Endothelial cell of umbilical vein (primary cell): Measurements from ENCODE around the gene EIF1B. TPM values are rescaled to one million over a fixed set of nuclear protein-coding genes. Genes with fewer than 3 reads are reported as not detected.

Source experiments
- BruUV-seq: library from RNA; stranded (reverse); fragments of 400-500 nt; replicated peaks from 2 replicates; lab custom pipeline; 2021; lab: Mats Ljungman, UMichigan
- CTCF ChIA-PET: fragments of 300-600, 350-600 bp; sonication (Branson Sonifier 250); formaldehyde crosslinking; loops from one replicate; lab custom pipeline; 2021; ENCODE audit warnings: antibody characterized with exemption, inconsistent platforms; lab: Charles Lee
- POLR2A ChIA-PET: fragments of 300-600, 350-600 bp; sonication (Branson Sonifier 250); formaldehyde crosslinking; loops from one replicate; lab custom pipeline; 2021; ENCODE audit warnings: antibody characterized with exemption, inconsistent platforms; lab: Charles Lee
- DNase-seq: peaks from one replicate; pipeline ENCODE4 v3.0.0-alpha.2; 2011; ENCODE audit warnings: low read depth, low spot score
- FAIRE-seq: peaks from 2 replicates; lab custom pipeline; 2011; peaks lifted over from hg19 to GRCh38; lab: Jason Lieb, UNC
- H2AFZ ChIP-seq: 2 replicates; pipeline ENCODE4 v1.6.0; 2012; ENCODE audit warnings: low read depth, low read length, control low read depth, inconsistent platforms
- H3K27ac ChIP-seq: 2 replicates; pipeline ENCODE4 v1.5.1; 2011; ENCODE audit warnings: low read depth, mild to moderate bottlenecking, control low read depth, low read length, moderate library complexity; ENCODE audit not compliant: insufficient read depth
- H3K27me3 ChIP-seq, 2 experiments: 2 replicates each; pipeline versions ENCODE4 v1.6.0 to v1.6.1; 2011; ENCODE audit warnings: low read length in 2 of 2, mixed read lengths in 1 of 2; ENCODE audit not compliant: control insufficient read depth in 2 of 2, insufficient read depth in 2 of 2
- H3K36me3 ChIP-seq, 2 experiments: 2 replicates in 1 of 2; 3 replicates in 1 of 2; pipeline ENCODE4 v1.5.1; 2011; ENCODE audit warnings: low read length in 2 of 2, mild to moderate bottlenecking in 1 of 2, moderate library complexity in 1 of 2; ENCODE audit not compliant: control insufficient read depth in 2 of 2, insufficient read depth in 2 of 2; ENCODE audit errors: extremely low read depth in 1 of 2
- H3K4me1 ChIP-seq: 3 replicates; pipeline ENCODE4 v1.5.1; 2011; ENCODE audit warnings: mild to moderate bottlenecking, low read length; ENCODE audit not compliant: control insufficient read depth, insufficient read depth; ENCODE audit errors: extremely low read depth
- H3K4me2 ChIP-seq: 2 replicates; pipeline ENCODE4 v1.6.1; 2011; ENCODE audit warnings: low read length, control low read depth, mixed read lengths; ENCODE audit not compliant: insufficient read depth
- H3K4me3 ChIP-seq, 3 experiments: fragments of 200-600 bp in 1 of 3; sonication (generic), shearing (Covaris generic) in 1 of 3; replicated peaks in 1 of 3; 2 replicates each; pipeline ENCODE4 v1.5.1; 2011 to 2016; ENCODE audit warnings: control low read depth in 3 of 3, low read length in 3 of 3, mild to moderate bottlenecking in 2 of 3, inconsistent platforms in 1 of 3, low read depth in 1 of 3, moderate library complexity in 1 of 3; ENCODE audit not compliant: insufficient read depth in 1 of 3
- H3K79me2 ChIP-seq: 2 replicates; pipeline ENCODE4 v1.6.0; 2012; ENCODE audit warnings: low read length, inconsistent platforms; ENCODE audit not compliant: control insufficient read depth, insufficient read depth
- H3K9ac ChIP-seq: replicated peaks from 2 replicates; pipeline ENCODE3; 2011; ENCODE audit warnings: low read length, control low read depth; ENCODE audit not compliant: insufficient read depth; ENCODE audit errors: extremely low read depth
- H3K9me1 ChIP-seq: replicated peaks from 3 replicates; pipeline ENCODE4 v1.6.0; 2011; ENCODE audit warnings: mild to moderate bottlenecking, low read length; ENCODE audit not compliant: control insufficient read depth, insufficient read depth; ENCODE audit errors: extremely low read depth
- H3K9me3 ChIP-seq: replicated peaks from 2 replicates; pipeline ENCODE4 v1.5.1; 2012; ENCODE audit warnings: low read length, inconsistent platforms; ENCODE audit not compliant: control insufficient read depth, insufficient read depth
- H4K20me1 ChIP-seq: replicated peaks from 2 replicates; pipeline ENCODE3; 2011; ENCODE audit warnings: mild to moderate bottlenecking, low read length; ENCODE audit not compliant: control insufficient read depth, insufficient read depth; ENCODE audit errors: extremely low read depth
- CTCF ChIP-seq, 2 donors: IDR thresholded peaks; 1 replicate in 1 of 2; 2 replicates in 1 of 2; pipeline ENCODE4 v1.5.1; 2011; ENCODE audit warnings: low read length in 2 of 2, mild to moderate bottlenecking in 2 of 2, moderate library complexity in 2 of 2, control low read depth in 1 of 2, inconsistent platforms in 1 of 2, low read depth in 1 of 2; ENCODE audit not compliant: insufficient read depth in 1 of 2; ENCODE audit errors: extremely low read depth in 1 of 2
- EZH2 ChIP-seq: IDR thresholded peaks from 2 replicates; pipeline ENCODE4 v1.6.1; 2012; ENCODE audit warnings: borderline replicate concordance, low read depth, mild to moderate bottlenecking, moderate library complexity, low read length, inconsistent platforms; ENCODE audit not compliant: severe bottlenecking
- FOS ChIP-seq: IDR thresholded peaks from 2 replicates; pipeline ENCODE4 v1.6.1; 2011; ENCODE audit warnings: mild to moderate bottlenecking, low read length, moderate library complexity, borderline replicate concordance; ENCODE audit not compliant: insufficient read depth
- GATA2 ChIP-seq: IDR thresholded peaks from 2 replicates; pipeline ENCODE4 v1.7.0; 2011; ENCODE audit warnings: low read depth, mild to moderate bottlenecking, moderate library complexity, mixed read lengths, low read length; ENCODE audit not compliant: insufficient read length, insufficient read depth
- JUN ChIP-seq: IDR thresholded peaks from 2 replicates; pipeline ENCODE4 v1.6.1; 2011; ENCODE audit warnings: borderline replicate concordance, low read depth; ENCODE audit not compliant: insufficient read length, insufficient read depth
- MAX ChIP-seq: IDR thresholded peaks from 2 replicates; pipeline ENCODE4 v1.6.1; 2011; ENCODE audit not compliant: insufficient read depth, insufficient read length
- MYC ChIP-seq: IDR thresholded peaks from one replicate; pipeline ENCODE4 v1.6.1; 2011; ENCODE audit warnings: mild to moderate bottlenecking, low read depth, low read length
- POLR2A ChIP-seq: IDR thresholded peaks from 2 replicates; pipeline ENCODE4 v1.6.1; 2012; ENCODE audit warnings: low read depth, mild to moderate bottlenecking, control low read depth, low read length
- POLR2AphosphoS5 ChIP-seq: IDR thresholded peaks from 2 replicates; pipeline ENCODE4 v1.6.1; 2012; ENCODE audit warnings: low read depth, mild to moderate bottlenecking, control low read depth, low read length, moderate library complexity; ENCODE audit not compliant: insufficient read depth
- dilution Hi-C: fragments of 300-500 bp; cut with MboI; formaldehyde crosslinking; loops from one replicate; pipeline ENCODE4 v1.15.0; 2019; ENCODE audit warnings: low sequenced_read_pairs; ENCODE audit not compliant: extremely low pct_ligation_motif_present
- intact Hi-C: fragments of 100-400 bp; cut with micrococcal nuclease; formaldehyde crosslinking; loops from one replicate; pipeline ENCODE4 v1.10.0; 2022
- polyA plus RNA-seq, 4 experiments: library from polyadenylated mRNA; depleted of rRNA in 3 of 4; stranded (reverse) in 3 of 4; unstranded in 1 of 4; fragments of >200 nt; gene quantifications; 2 replicates each; pipeline versions ENCODE4 v1.2.1 to v1.2.3, GENCODE V29; 2011 to 2012; ENCODE audit warnings: missing spikeins in 1 of 4
- total RNA-seq: library from RNA; stranded (reverse); gene quantifications from 2 replicates; pipeline ENCODE4 v1.2.3, GENCODE V29; 2021

The EIF1B gene
- total and polyA plus RNA-seq, 2 donors (not counting 3 experiments of a cell fraction or from before 2014, with no cell fraction given) = 17.8 to 46.0 TPM

GRCh38 chr3:40355410-40355809 lies 45.9 kb downstream of the EIF1B start:
- no TSS peak for BruUV-seq
- POLR2A ChIA-PET = no interaction called here

More at GRCh38 chr3:40355410-40355809, 45.9 kb downstream of the EIF1B start:
- Histone ChIP-seq H3K4me3 (no peak overlapping the region), H3K4me1 (no peaks in the 10 kb centered on the region), H3K36me3 (no peaks in the 10 kb centered on the region), H4K20me1 (no peaks in the 10 kb centered on the region), H3K27ac (no peak overlapping the region), H3K9ac (no peak overlapping the region), H2AFZ (no peak overlapping the region), H3K27me3 (peaks cover 2 to 4% of the 10 kb centered on the region in 2 experiments), H3K79me2 (no peaks in the 10 kb centered on the region), H3K9me1 (no peaks in the 10 kb centered on the region), H3K9me3 (no peaks in the 10 kb centered on the region), H3K4me2 (no peak overlapping the region)
- no peak for FAIRE-seq
- CTCF ChIA-PET = no interaction called here
- intact Hi-C loops = no loop called here
- dilution Hi-C loops = no loop called here
- TF ChIP-seq CTCF (IDR thresholded peaks at IDR 0.05; ENCODE audit: extremely low read depth in 1 of 2, insufficient read depth in 1 of 2, low read depth in 1 of 2, low read length in 2 of 2) (no peak), POLR2A (no peak), MAX (no peak), EZH2 (no peak), POLR2AphosphoS5 (no peak), GATA2 (no peak), MYC (no peak), JUN (no peak), FOS (no peak)
- no peak for DNase-seq
